HEK293 (cell line): Measurements from ENCODE around the gene PTHLH.

ENCODE experiments used
- KLF1 ChIP-seq: fragments of 450-650 bp; formaldehyde crosslinking; IDR thresholded peaks from 2 replicates; pipeline ENCODE4 v1.5.1; 2016; ENCODE audit warnings: missing biosample characterization, missing genetic modification characterization
- MYNN ChIP-seq: fragments of 450-650 bp; formaldehyde crosslinking; IDR thresholded peaks from 2 replicates; pipeline ENCODE4 v1.5.1; 2016; ENCODE audit warnings: missing biosample characterization, missing genetic modification characterization, borderline replicate concordance
- PRDM1 ChIP-seq: fragments of 450-650 bp; formaldehyde crosslinking; IDR thresholded peaks from 2 replicates; pipeline ENCODE4; 2016; ENCODE audit warnings: missing biosample characterization, missing genetic modification characterization
- REST ChIP-seq: fragments of 450-650 bp; formaldehyde crosslinking; IDR thresholded peaks from 2 replicates; pipeline ENCODE4 v1.5.1; 2016; ENCODE audit warnings: missing biosample characterization, missing genetic modification characterization
- WT1 ChIP-seq: fragments of 450-650 bp; formaldehyde crosslinking; IDR thresholded peaks from 2 replicates; pipeline ENCODE4 v1.5.1; 2016; ENCODE audit warnings: missing biosample characterization, missing genetic modification characterization
- ZNF184 ChIP-seq: fragments of 450-650 bp; IDR thresholded peaks from 2 replicates; pipeline ENCODE4 v1.5.1; 2018; ENCODE audit warnings: missing biosample characterization, mild to moderate bottlenecking, missing genetic modification characterization
- ZNF202 ChIP-seq: fragments of 450-650 bp; formaldehyde crosslinking; IDR thresholded peaks from 2 replicates; pipeline ENCODE4 v1.5.1; 2016; ENCODE audit warnings: missing biosample characterization, missing genetic modification characterization, borderline replicate concordance
- ZNF26 ChIP-seq: fragments of 450-650 bp; formaldehyde crosslinking; IDR thresholded peaks from 2 replicates; pipeline ENCODE4 v1.5.1; 2016; ENCODE audit warnings: missing biosample characterization, missing genetic modification characterization
- ZNF266 ChIP-seq: fragments of 450-650 bp; formaldehyde crosslinking; IDR thresholded peaks from 2 replicates; pipeline ENCODE4 v1.5.1; 2016; ENCODE audit warnings: missing biosample characterization, missing genetic modification characterization, low read depth
- ZNF362 ChIP-seq: fragments of 450-650 bp; formaldehyde crosslinking; IDR thresholded peaks from 2 replicates; pipeline ENCODE4 v1.5.1; 2016; ENCODE audit warnings: missing biosample characterization, missing genetic modification characterization
- ZNF394 ChIP-seq: fragments of 450-650 bp; formaldehyde crosslinking; IDR thresholded peaks from 2 replicates; pipeline ENCODE4 v1.5.1; 2016; ENCODE audit warnings: missing biosample characterization, missing genetic modification characterization, mild to moderate bottlenecking, moderate library complexity, borderline replicate concordance
- ZNF48 ChIP-seq: fragments of 450-650 bp; formaldehyde crosslinking; IDR thresholded peaks from 2 replicates; pipeline ENCODE4 v1.5.1; 2016; ENCODE audit warnings: missing biosample characterization, missing genetic modification characterization
- ZNF561 ChIP-seq: fragments of 450-650 bp; IDR thresholded peaks from 2 replicates; pipeline ENCODE4 v1.5.1; 2018; ENCODE audit warnings: missing biosample characterization, missing genetic modification characterization, borderline replicate concordance
- ZNF677 ChIP-seq: fragments of 450-650 bp; IDR thresholded peaks from 2 replicates; pipeline ENCODE4 v1.5.0; 2018; ENCODE audit warnings: missing biosample characterization, mild to moderate bottlenecking, missing genetic modification characterization, moderate library complexity
- ZNF747 ChIP-seq: fragments of 450-650 bp; formaldehyde crosslinking; IDR thresholded peaks from 2 replicates; pipeline ENCODE4 v1.5.1; 2016; ENCODE audit warnings: missing biosample characterization, missing genetic modification characterization
- ZNF776 ChIP-seq: fragments of 450-650 bp; formaldehyde crosslinking; IDR thresholded peaks from 2 replicates; pipeline ENCODE4 v1.5.0; 2017; ENCODE audit warnings: missing biosample characterization, missing genetic modification characterization, borderline replicate concordance
- TF ChIP-seq, protein P1 (sequence below): fragments of 450-650 bp; formaldehyde crosslinking; IDR thresholded peaks from 2 replicates; pipeline ENCODE4 v1.5.1; 2016; ENCODE audit warnings: missing biosample characterization, missing genetic modification characterization
- TF ChIP-seq, protein P2 (sequence below): sonication (generic); formaldehyde crosslinking; IDR thresholded peaks from 2 replicates; pipeline ENCODE4 v1.8.1; 2022; ENCODE audit warnings: mild to moderate bottlenecking, moderate library complexity, missing genetic modification reagents
- TF ChIP-seq, protein P3 (sequence below): fragments of 450-650 bp; formaldehyde crosslinking; IDR thresholded peaks from 2 replicates; pipeline ENCODE4 v1.5.1; 2016; ENCODE audit warnings: missing biosample characterization, missing genetic modification characterization
- TF ChIP-seq, protein P4 (sequence below): fragments of 450-650 bp; formaldehyde crosslinking; IDR thresholded peaks from 2 replicates; pipeline ENCODE4 v1.5.1; 2017; ENCODE audit warnings: missing biosample characterization, missing genetic modification characterization
- TF ChIP-seq, protein P5 (sequence below): fragments of 450-650 bp; formaldehyde crosslinking; IDR thresholded peaks from 2 replicates; pipeline ENCODE4 v1.5.1; 2016; ENCODE audit warnings: missing biosample characterization, missing genetic modification characterization
- TF ChIP-seq, protein P6 (sequence below): fragments of 450-650 bp; formaldehyde crosslinking; IDR thresholded peaks from 2 replicates; pipeline ENCODE4 v1.5.1; 2017; ENCODE audit warnings: missing biosample characterization, mild to moderate bottlenecking, missing genetic modification characterization, moderate library complexity

Gene PTHLH

GRCh38 chr12:27965411-27965810 is 7.1 kb downstream of the PTHLH start (continued):
- no peak for TF ChIP-seq MYNN
- no peak for TF ChIP-seq ZNF776 (tag by site-specific recombination)
- no peak for TF ChIP-seq ZNF202
- TF ChIP-seq, protein P1, sequence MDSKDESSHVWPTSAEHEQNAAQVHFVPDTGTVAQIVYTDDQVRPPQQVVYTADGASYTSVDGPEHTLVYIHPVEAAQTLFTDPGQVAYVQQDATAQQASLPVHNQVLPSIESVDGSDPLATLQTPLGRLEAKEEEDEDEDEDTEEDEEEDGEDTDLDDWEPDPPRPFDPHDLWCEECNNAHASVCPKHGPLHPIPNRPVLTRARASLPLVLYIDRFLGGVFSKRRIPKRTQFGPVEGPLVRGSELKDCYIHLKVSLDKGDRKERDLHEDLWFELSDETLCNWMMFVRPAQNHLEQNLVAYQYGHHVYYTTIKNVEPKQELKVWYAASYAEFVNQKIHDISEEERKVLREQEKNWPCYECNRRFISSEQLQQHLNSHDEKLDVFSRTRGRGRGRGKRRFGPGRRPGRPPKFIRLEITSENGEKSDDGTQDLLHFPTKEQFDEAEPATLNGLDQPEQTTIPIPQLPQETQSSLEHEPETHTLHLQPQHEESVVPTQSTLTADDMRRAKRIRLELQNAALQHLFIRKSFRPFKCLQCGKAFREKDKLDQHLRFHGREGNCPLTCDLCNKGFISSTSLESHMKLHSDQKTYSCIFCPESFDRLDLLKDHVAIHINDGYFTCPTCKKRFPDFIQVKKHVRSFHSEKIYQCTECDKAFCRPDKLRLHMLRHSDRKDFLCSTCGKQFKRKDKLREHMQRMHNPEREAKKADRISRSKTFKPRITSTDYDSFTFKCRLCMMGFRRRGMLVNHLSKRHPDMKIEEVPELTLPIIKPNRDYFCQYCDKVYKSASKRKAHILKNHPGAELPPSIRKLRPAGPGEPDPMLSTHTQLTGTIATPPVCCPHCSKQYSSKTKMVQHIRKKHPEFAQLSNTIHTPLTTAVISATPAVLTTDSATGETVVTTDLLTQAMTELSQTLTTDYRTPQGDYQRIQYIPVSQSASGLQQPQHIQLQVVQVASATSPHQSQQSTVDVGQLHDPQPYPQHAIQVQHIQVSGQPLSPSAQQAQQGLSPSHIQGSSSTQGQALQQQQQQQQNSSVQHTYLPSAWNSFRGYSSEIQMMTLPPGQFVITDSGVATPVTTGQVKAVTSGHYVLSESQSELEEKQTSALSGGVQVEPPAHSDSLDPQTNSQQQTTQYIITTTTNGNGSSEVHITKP: no peak
- TF ChIP-seq, protein P2, sequence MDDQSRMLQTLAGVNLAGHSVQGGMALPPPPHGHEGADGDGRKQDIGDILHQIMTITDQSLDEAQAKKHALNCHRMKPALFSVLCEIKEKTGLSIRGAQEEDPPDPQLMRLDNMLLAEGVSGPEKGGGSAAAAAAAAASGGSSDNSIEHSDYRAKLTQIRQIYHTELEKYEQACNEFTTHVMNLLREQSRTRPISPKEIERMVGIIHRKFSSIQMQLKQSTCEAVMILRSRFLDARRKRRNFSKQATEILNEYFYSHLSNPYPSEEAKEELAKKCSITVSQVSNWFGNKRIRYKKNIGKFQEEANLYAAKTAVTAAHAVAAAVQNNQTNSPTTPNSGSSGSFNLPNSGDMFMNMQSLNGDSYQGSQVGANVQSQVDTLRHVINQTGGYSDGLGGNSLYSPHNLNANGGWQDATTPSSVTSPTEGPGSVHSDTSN (CRISPR knock-in tag): no peak
- no peak for TF ChIP-seq ZNF394 (tag by site-specific recombination)
- TF ChIP-seq ZNF362 (tag by site-specific recombination): no peak
- TF ChIP-seq REST (tag by site-specific recombination): no peak
- no peak for TF ChIP-seq WT1 (tag by site-specific recombination)
- TF ChIP-seq PRDM1 (tag by site-specific recombination): 0 out of 2 replicates have a peak, but pooled peaks have one; percentile 6
- no peak for TF ChIP-seq ZNF266 (tag by site-specific recombination)
- TF ChIP-seq, protein P3, sequence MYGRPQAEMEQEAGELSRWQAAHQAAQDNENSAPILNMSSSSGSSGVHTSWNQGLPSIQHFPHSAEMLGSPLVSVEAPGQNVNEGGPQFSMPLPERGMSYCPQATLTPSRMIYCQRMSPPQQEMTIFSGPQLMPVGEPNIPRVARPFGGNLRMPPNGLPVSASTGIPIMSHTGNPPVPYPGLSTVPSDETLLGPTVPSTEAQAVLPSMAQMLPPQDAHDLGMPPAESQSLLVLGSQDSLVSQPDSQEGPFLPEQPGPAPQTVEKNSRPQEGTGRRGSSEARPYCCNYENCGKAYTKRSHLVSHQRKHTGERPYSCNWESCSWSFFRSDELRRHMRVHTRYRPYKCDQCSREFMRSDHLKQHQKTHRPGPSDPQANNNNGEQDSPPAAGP (tag by site-specific recombination): no peak
- TF ChIP-seq, protein P4, sequence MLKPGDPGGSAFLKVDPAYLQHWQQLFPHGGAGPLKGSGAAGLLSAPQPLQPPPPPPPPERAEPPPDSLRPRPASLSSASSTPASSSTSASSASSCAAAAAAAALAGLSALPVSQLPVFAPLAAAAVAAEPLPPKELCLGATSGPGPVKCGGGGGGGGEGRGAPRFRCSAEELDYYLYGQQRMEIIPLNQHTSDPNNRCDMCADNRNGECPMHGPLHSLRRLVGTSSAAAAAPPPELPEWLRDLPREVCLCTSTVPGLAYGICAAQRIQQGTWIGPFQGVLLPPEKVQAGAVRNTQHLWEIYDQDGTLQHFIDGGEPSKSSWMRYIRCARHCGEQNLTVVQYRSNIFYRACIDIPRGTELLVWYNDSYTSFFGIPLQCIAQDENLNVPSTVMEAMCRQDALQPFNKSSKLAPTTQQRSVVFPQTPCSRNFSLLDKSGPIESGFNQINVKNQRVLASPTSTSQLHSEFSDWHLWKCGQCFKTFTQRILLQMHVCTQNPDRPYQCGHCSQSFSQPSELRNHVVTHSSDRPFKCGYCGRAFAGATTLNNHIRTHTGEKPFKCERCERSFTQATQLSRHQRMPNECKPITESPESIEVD: 0 out of 2 replicates have a peak, but pooled peaks have one; percentile 24
- TF ChIP-seq ZNF677: no peak
- no peak for TF ChIP-seq KLF1 (tag by site-specific recombination)
- no peak for TF ChIP-seq ZNF747 (tag by site-specific recombination)
- no peak for TF ChIP-seq ZNF561 (tag by site-specific recombination)
- TF ChIP-seq ZNF184 (tag by site-specific recombination): peak; percentile 26; the same call in 1 of the 2 replicates
- no peak for TF ChIP-seq ZNF26 (tag by site-specific recombination)
- TF ChIP-seq, protein P5, sequence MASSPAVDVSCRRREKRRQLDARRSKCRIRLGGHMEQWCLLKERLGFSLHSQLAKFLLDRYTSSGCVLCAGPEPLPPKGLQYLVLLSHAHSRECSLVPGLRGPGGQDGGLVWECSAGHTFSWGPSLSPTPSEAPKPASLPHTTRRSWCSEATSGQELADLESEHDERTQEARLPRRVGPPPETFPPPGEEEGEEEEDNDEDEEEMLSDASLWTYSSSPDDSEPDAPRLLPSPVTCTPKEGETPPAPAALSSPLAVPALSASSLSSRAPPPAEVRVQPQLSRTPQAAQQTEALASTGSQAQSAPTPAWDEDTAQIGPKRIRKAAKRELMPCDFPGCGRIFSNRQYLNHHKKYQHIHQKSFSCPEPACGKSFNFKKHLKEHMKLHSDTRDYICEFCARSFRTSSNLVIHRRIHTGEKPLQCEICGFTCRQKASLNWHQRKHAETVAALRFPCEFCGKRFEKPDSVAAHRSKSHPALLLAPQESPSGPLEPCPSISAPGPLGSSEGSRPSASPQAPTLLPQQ (tag by site-specific recombination): no peak
- TF ChIP-seq, protein P6, sequence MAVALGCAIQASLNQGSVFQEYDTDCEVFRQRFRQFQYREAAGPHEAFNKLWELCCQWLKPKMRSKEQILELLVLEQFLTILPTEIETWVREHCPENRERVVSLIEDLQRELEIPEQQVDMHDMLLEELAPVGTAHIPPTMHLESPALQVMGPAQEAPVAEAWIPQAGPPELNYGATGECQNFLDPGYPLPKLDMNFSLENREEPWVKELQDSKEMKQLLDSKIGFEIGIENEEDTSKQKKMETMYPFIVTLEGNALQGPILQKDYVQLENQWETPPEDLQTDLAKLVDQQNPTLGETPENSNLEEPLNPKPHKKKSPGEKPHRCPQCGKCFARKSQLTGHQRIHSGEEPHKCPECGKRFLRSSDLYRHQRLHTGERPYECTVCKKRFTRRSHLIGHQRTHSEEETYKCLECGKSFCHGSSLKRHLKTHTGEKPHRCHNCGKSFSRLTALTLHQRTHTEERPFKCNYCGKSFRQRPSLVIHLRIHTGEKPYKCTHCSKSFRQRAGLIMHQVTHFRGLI (tag by site-specific recombination): no peak
- no peak for TF ChIP-seq ZNF48
